Activated CD8-positive, alpha-beta T cell treated with anti-CD3 and anti-CD28 coated beads, Interleukin-2, amount 10 ng/mL, durations not matched to agents 7 days and 5 days (primary cell): Measurements from ENCODE around the gene ACTR10. TPM values are rescaled to one million over a fixed set of nuclear protein-coding genes. Genes with fewer than 3 reads are reported as not detected.

ENCODE experiments used
- ATAC-seq: fragments of 150-1000 bp; cut with Tn5 transposase; one replicate; pipeline ENCODE4 v1.10.0; 2021; ENCODE audit warnings: moderate library complexity
- CTCF ChIA-PET: fragments of 350-600 bp; sonication (Branson Sonifier 250); formaldehyde crosslinking; loops from one replicate; lab custom pipeline; 2021; ENCODE audit warnings: antibody characterized with exemption; lab: Charles Lee
- POLR2A ChIA-PET: fragments of 350-600 bp; sonication (Branson Sonifier 250); formaldehyde crosslinking; loops from one replicate; lab custom pipeline; 2021; ENCODE audit warnings: antibody characterized with exemption; lab: Charles Lee
- DNase-seq: peaks from one replicate; pipeline ENCODE4 v3.0.0-alpha.2; 2020
- H3K27ac Mint-ChIP-seq: one replicate; pipeline ENCODE4 v1.8.0; 2021; ENCODE audit warnings: mild to moderate bottlenecking, mixed read lengths
- H3K27me3 Mint-ChIP-seq: one replicate; pipeline ENCODE4 v1.8.0; 2021; ENCODE audit warnings: low read depth, mixed read lengths
- H3K36me3 Mint-ChIP-seq: one replicate; pipeline ENCODE4 v1.8.0; 2021; ENCODE audit warnings: low read depth, mixed read lengths
- H3K4me1 Mint-ChIP-seq: one replicate; pipeline ENCODE4 v1.8.0; 2021; ENCODE audit warnings: low read depth, mixed read lengths
- H3K4me3 Mint-ChIP-seq: one replicate; pipeline ENCODE4 v1.8.0; 2021; ENCODE audit warnings: mild to moderate bottlenecking, mixed read lengths
- H3K9me3 Mint-ChIP-seq: one replicate; pipeline ENCODE4 v1.8.0; 2022; ENCODE audit warnings: mixed read lengths; ENCODE audit not compliant: insufficient read depth
- total RNA-seq, 2 experiments: library from RNA; stranded (reverse); gene quantifications; one replicate each; pipeline ENCODE4 v1.2.3, GENCODE V29; 2021

Gene ACTR10
- total RNA-seq, 2 experiments from 2014 or later = 49.5 to 53.4 TPM

DNA sequence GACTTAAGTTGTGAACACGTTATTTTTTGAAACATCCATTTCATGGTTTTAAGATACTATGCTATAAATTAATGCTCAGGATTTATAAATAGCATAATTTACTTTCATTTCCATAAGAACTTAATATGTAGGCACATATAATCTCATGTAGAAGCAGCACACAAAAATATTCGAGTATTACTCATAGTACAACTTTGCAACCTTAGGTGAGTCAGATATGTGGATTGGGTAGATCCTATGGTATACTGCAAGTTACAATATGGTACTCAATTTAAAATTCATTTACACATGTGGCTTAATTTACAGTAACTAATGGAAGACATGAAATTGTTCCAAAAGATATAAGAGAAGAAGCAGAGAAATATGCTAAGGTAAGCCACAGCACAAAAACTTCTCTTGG is 70.7 kb downstream of the ACTR10 start:
- ChIA-PET CTCF (no interaction called here), POLR2A (no interaction called here)
- H3K9me3 Mint-ChIP-seq = no peaks in the 10 kb centered on the region
- H3K4me3 Mint-ChIP-seq = no peak overlapping the region
- H3K27me3 Mint-ChIP-seq = no peaks in the 10 kb centered on the region
- H3K4me1 Mint-ChIP-seq = peaks cover 19% of the 10 kb centered on the region
- ATAC-seq (no peak), DNase-seq (no peak)
- H3K27ac Mint-ChIP-seq = no peak overlapping the region
- H3K36me3 Mint-ChIP-seq = peaks cover 69% of the 10 kb centered on the region

DNA sequence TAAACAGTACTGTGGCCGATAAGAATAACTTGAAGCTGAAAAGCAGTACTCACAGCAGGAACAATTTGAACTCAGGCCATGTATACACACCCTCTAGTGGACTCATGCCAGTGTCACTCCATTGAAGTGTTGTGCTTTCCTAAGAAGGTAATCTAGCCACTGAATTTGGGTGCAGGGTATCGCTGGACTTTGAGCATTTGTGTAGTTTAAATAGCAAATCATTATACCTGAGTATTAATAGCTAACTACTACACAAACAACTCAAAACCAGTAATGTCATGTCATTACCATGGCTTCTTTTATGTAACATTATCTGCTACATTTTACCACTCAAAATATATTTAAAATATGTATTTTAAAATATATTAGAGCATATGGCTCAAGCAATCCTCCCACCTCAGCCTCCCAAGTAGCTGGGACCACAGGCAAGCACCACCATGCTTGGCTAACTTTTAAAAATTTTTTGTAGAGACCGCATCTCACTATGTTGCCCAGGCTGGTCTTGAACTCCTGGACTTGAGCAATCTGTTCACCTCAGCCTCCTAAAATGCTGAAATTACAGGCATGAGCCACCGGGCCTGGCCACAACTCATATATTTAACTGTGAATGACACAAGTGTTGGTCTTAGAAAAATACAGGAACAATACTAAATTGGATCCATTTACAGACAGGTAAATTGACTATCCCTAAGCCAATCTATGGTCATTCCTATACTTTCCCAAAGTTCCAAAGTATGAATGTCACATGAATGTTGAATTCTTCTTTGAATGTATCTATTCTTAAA is 72.8 kb downstream of the ACTR10 start:
- peaks cover 73% of the 10 kb centered on the region for H3K36me3 Mint-ChIP-seq
- H3K4me1 Mint-ChIP-seq = peaks cover 28% of the 10 kb centered on the region
- no peak overlapping the region for H3K4me3 Mint-ChIP-seq
- CTCF ChIA-PET = interaction anchor here (1.0 to 1.6 kb wide), 3 partner anchors 9 to 40 kb away, joined by 3 to 5 read pairs (median 3); partner anchors contain the start of gene ARID4A
- POLR2A ChIA-PET = interaction anchor here (0.6 to 0.8 kb wide), 2 partner anchors 8 to 25 kb away, joined by 3 read pairs; partner anchors contain the start of gene ARID4A
- H3K27me3 Mint-ChIP-seq = no peaks in the 10 kb centered on the region
- no peak for ATAC-seq
- H3K27ac Mint-ChIP-seq = no peak overlapping the region
- no peak for DNase-seq
- H3K9me3 Mint-ChIP-seq = no peaks in the 10 kb centered on the region

DNA sequence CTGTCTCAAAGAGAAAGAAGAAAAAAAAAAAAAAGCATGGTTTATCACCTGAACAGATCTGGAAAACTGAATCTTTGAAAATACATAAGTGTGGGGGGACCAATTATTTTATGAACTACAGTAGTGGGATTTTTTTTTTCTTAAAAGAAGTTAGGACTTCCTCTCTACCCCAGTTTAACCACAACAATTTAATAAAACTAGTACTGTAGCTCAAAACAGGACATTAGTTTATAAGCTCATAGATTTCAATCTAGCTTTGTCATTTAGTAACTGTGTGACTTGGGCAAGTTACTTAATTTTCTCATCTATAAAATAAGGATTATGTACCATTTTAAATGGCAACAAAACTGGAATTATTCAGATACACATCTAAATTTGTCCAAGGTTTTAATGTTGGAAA is 74.9 kb downstream of the ACTR10 start:
- Mint-ChIP-seq H3K9me3 (no peaks in the 10 kb centered on the region), H3K27me3 (no peaks in the 10 kb centered on the region), H3K4me1 (peaks cover 32% of the 10 kb centered on the region), H3K27ac (peak overlapping the region; percentile 87), H3K4me3 (peak overlapping the region; percentile 60), H3K36me3 (peaks cover 75% of the 10 kb centered on the region)
- ChIA-PET CTCF (interaction anchor here (1.1 to 1.6 kb wide), 4 partner anchors 18 to 38 kb away, joined by 3 to 8 read pairs (median 4); partner anchors contain the start of gene ARID4A), POLR2A (interaction anchor here (1.1 to 3.7 kb wide), 3 partner anchors 23 to 30 kb away, joined by 3 to 21 read pairs (median 18); partner anchors contain the start of genes ARID4A and PSMA3)
- DNase-seq (no peak), ATAC-seq (no peak)

DNA sequence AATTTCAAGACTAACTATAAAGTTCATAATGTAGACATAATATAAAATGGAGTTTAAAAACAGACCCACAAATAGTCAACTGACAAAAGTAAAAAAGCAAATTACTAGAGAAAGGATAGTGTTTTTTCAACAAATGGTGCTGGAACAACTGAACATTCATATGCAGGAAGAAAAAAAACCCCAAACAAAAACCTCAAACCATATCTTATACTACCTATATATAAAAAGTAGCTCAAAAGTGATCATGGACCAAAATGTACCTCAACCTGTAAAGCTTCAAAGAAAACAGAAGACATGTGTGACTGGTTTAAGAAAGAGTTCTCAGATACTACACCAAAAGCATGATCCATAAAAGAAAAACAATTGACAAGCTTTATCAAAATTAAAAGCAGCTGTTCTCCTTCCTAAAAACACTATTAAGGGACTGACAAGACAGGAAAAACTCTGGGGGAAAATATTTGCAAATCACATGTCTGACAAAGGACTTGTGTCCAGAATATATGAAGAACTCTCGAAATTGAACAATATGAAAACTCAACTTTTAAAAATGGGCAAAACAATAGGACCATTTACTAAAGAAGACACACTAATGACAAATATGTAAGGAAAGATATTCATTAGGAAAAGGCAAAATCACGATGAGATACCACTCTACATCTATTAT is 75.7 kb downstream of the ACTR10 start:
- POLR2A ChIA-PET = interaction anchor here (1.1 to 3.7 kb wide), 3 partner anchors 22 to 31 kb away, joined by 3 to 21 read pairs (median 18); partner anchors contain the start of genes ARID4A and PSMA3
- Mint-ChIP-seq H3K36me3 (peaks cover 73% of the 10 kb centered on the region), H3K27ac (peak overlapping the region; percentile 87), H3K9me3 (no peaks in the 10 kb centered on the region), H3K27me3 (no peaks in the 10 kb centered on the region), H3K4me1 (peaks cover 38% of the 10 kb centered on the region), H3K4me3 (peak overlapping the region; percentile 27)
- DNase-seq (no peak), ATAC-seq (peak; percentile 48)
- CTCF ChIA-PET = interaction anchor here (0.8 to 1.6 kb wide), 6 partner anchors 12 to 37 kb away, joined by 3 to 8 read pairs (median 4); partner anchors contain the start of gene ARID4A

DNA sequence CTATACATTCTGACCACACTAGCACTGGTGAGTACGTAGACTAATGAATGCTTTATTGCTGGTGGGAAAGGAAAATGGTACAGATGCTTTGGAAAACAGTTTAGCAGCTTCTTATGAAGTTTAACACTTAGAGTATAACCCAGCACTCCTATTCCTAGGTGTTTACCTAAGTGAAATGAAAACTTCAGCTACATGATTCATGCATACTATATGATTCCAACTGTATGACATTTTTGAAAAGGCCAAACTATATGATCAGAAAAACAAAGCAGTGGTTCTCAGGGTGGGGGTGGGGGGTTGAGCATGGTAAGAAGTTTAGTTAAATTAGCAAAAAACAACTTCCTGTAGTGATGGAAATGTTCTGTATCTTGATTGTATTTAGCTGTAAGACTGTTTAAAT is 76.3 kb downstream of the ACTR10 start:
- Mint-ChIP-seq H3K27me3 (no peaks in the 10 kb centered on the region), H3K9me3 (no peaks in the 10 kb centered on the region), H3K27ac (peak overlapping the region; percentile 37), H3K4me3 (peak overlapping the region; percentile 5), H3K36me3 (peaks cover 74% of the 10 kb centered on the region), H3K4me1 (peaks cover 43% of the 10 kb centered on the region)
- POLR2A ChIA-PET = interaction anchor here (1.1 to 3.7 kb wide), 3 partner anchors 22 to 32 kb away, joined by 3 to 21 read pairs (median 18); partner anchors contain the start of genes ARID4A and PSMA3
- no peak for DNase-seq
- no peak for ATAC-seq
- CTCF ChIA-PET = interaction anchor here (0.8 to 1.6 kb wide), 5 partner anchors 12 to 36 kb away, joined by 3 to 8 read pairs (median 4); partner anchors contain the start of gene ARID4A

DNA sequence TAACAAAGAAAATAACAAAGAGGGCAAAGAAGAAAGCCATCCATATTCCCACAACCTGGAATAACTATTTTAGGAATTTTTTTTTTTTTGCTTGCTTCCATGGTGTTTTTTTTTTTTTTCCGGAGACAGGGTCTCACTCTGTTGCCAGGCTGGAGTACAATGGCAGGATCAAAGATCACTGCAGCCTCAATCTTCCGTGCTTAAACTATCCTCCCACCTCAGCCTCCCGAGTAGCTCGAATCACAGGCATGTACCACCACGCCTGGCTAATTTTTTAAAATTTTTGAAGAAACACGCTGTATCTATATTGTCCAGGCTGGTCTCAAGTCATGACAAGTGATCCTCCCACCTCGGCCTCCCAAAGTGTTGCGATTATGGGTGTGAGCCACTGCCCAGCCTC is 78.2 kb downstream of the ACTR10 start:
- POLR2A ChIA-PET = no interaction called here
- Mint-ChIP-seq H3K27ac (no peak overlapping the region), H3K36me3 (peaks cover 73% of the 10 kb centered on the region), H3K27me3 (no peaks in the 10 kb centered on the region), H3K9me3 (no peaks in the 10 kb centered on the region), H3K4me1 (peaks cover 62% of the 10 kb centered on the region), H3K4me3 (no peak overlapping the region)
- DNase-seq (no peak), ATAC-seq (no peak)
- CTCF ChIA-PET = no interaction called here

DNA sequence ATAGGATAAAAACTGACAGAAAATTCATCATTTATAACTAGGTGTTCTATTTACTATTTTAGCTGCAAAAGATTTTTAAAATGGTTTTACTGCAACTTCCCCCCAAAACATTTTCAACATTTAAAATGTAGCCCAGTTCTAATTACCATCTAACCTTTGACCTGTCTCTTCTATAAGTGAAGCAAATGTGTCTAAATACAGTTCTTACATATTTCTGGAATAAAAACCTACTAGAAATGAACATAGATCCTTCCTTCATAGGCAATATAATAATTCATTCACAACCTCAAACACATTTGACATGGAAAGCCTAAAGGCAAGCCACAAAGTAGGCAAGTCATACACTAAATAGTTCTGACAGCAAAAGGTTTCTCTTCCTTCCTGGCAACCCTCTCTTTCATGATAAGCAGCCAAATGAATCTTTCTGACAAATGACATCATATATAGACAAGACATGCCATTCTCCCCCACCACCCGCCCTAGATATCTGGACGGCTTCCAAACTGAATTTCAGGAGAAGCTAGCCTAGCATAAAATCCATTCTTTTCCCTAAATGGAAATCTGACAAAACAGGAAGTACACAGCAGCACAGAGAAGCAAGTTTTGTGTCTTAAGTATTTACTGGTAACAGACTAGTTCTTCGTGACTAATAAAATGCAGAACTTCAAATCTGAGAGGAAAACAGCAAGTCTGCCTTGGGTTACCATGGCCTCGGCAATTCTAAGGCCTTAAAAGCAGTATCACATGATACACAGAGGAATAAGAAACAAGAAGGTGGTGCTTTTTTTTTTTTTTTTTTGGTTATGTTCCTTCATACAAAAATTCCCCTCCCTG is 81.2 kb downstream of the ACTR10 start:
- peak; percentile 33 for DNase-seq
- peaks cover 78% of the 10 kb centered on the region for H3K36me3 Mint-ChIP-seq
- peaks cover 51% of the 10 kb centered on the region for H3K4me1 Mint-ChIP-seq
- POLR2A ChIA-PET = interaction anchor here (2.0 kb wide), 1 partner anchor 17 kb away, joined by 11 read pairs; the partner anchor contains the start of gene ARID4A
- H3K4me3 Mint-ChIP-seq = peak overlapping the region; percentile 37
- H3K27me3 Mint-ChIP-seq = no peaks in the 10 kb centered on the region
- peak; percentile 77 for ATAC-seq
- H3K9me3 Mint-ChIP-seq = no peaks in the 10 kb centered on the region
- peak overlapping the region; percentile 91 for H3K27ac Mint-ChIP-seq
- CTCF ChIA-PET = interaction anchor here (1.4 kb wide), 1 partner anchor 13 kb away, joined by 3 read pairs; no protein-coding TSS in a partner anchor

DNA sequence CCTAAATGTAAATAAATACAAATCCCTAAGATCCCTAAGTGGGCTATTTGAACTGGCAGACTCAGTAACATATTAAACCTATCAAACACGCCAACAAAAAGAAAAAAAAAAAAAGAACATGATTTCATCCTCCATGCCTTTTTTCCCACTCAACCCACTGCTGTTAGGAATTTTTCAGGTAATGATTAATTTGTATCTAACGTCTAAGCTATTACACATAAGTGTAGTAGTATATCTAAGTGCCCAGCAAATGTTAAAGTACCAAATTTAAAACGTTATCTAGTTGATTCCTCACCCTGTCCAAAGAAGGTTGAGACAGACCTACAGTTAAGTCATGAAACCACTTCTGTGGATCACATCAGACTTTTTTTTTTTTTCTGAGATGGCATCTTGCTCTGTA is 82.0 kb downstream of the ACTR10 start:
- ATAC-seq (no peak), DNase-seq (no peak)
- ChIA-PET POLR2A (interaction anchor here (2.0 kb wide), 1 partner anchor 16 kb away, joined by 11 read pairs; the partner anchor contains the start of gene ARID4A), CTCF (interaction anchor here (1.4 kb wide), 1 partner anchor 14 kb away, joined by 3 read pairs; no protein-coding TSS in a partner anchor)
- H3K27me3 Mint-ChIP-seq = no peaks in the 10 kb centered on the region
- H3K36me3 Mint-ChIP-seq = peaks cover 77% of the 10 kb centered on the region
- peak overlapping the region; percentile 91 for H3K27ac Mint-ChIP-seq
- peak overlapping the region; percentile 37 for H3K4me3 Mint-ChIP-seq
- no peaks in the 10 kb centered on the region for H3K9me3 Mint-ChIP-seq
- peaks cover 44% of the 10 kb centered on the region for H3K4me1 Mint-ChIP-seq

DNA sequence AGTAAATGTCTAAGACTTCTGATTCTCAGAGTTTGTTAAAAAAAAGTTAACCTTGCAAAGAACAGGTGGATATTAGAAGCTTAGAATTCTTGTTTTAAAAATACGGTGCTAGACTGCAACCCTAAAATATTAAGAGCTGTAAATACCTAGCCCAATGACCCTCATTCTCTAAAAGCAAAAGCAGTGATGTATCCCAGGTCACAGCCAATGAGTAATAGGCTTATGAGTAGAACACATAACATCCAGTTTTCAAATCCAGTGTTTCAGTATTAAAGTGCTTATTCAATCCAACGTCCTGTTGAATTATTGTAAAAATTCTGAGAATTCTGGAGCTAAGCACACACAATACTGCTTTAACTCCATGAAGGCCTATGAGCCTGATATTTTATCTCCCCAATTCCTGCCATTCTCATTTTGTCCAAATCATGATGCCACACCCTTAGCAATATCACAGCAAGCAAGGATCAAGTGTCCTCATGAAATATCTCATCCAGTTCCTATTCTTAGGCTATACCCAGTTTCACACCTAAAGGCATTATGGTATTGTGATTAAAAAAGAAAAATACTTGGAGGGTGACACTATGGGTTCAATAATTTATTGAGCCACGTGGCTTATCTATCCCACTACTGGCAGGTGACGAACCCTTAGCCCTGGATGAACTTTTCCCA is 83.1 kb downstream of the ACTR10 start:
- no peak for DNase-seq
- Mint-ChIP-seq H3K9me3 (no peaks in the 10 kb centered on the region), H3K27me3 (no peaks in the 10 kb centered on the region), H3K27ac (no peak overlapping the region), H3K36me3 (peaks cover 81% of the 10 kb centered on the region), H3K4me3 (no peak overlapping the region), H3K4me1 (peaks cover 45% of the 10 kb centered on the region)
- ChIA-PET POLR2A (interaction anchor here (1.0 kb wide), 1 partner anchor 15 kb away, joined by 4 read pairs; the partner anchor contains the start of gene ARID4A), CTCF (no interaction called here)
- ATAC-seq = no peak

DNA sequence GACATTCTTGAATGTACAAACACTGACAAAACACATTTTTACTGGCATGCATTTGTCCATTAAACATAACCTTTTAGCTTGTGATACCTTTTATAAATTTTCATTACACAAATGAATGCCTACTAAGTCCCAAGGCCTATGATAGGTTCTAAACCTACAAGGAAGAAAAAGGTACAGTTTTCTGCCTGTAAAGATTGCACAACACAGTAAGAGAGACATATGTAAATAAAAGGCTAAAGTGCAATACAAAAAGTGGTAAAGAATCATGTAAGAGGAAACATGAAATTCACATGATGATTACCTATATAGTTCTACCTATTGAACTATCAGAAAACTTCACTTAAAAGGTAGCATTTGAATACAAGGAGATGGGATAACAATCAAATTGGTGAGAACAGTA is 83.8 kb downstream of the ACTR10 start:
- peaks cover 82% of the 10 kb centered on the region for H3K36me3 Mint-ChIP-seq
- ChIA-PET POLR2A (interaction anchor here (1.0 kb wide), 2 partner anchors 14 to 15 kb away, joined by 4 to 5 read pairs; partner anchors contain the start of gene ARID4A), CTCF (no interaction called here)
- H3K9me3 Mint-ChIP-seq = no peaks in the 10 kb centered on the region
- no peak for ATAC-seq
- peaks cover 48% of the 10 kb centered on the region for H3K4me1 Mint-ChIP-seq
- no peak overlapping the region for H3K27ac Mint-ChIP-seq
- H3K4me3 Mint-ChIP-seq = no peak overlapping the region
- no peak for DNase-seq
- no peaks in the 10 kb centered on the region for H3K27me3 Mint-ChIP-seq
